Breast epithelium (tissue), 4 donors: ENCODE results near the gene AGPAT2. TPM values are rescaled to one million over a fixed set of nuclear protein-coding genes. Genes with fewer than 3 reads are reported as not detected.

ENCODE experiments used
- DNase-seq, 2 donors: peaks; one replicate each; pipeline ENCODE4 v3.0.0-alpha.2; 2019; ENCODE audit warnings: low spot score in 2 of 2
- H3K27ac ChIP-seq, 2 donors: fragments of 200-600 bp; sonication (generic) in 1 of 2; one replicate each; pipeline ENCODE4 v1.5.1; 2016 to 2019; ENCODE audit warnings: mild to moderate bottlenecking in 1 of 2
- H3K27me3 ChIP-seq, 2 donors: fragments of 200-600 bp; sonication (generic) in 1 of 2; one replicate each; pipeline versions ENCODE4 v1.5.1 to v1.6.0; 2017 to 2019; ENCODE audit warnings: control low read depth in 1 of 2, mild to moderate bottlenecking in 1 of 2
- H3K36me3 ChIP-seq: fragments of 200-600 bp; one replicate; pipeline ENCODE4 v1.5.1; 2019
- H3K4me1 ChIP-seq, 2 donors: fragments of 200-600 bp; sonication (generic); one replicate each; pipeline ENCODE4 v1.5.1; 2016 to 2019; ENCODE audit warnings: control low read depth in 1 of 2
- H3K4me3 ChIP-seq, 3 donors: fragments of 200-600 bp; sonication (generic); 1 replicate in 2 of 3; 2 replicates in 1 of 3; pipeline ENCODE4 v1.5.1; 2016 to 2019; ENCODE audit warnings: mild to moderate bottlenecking in 3 of 3, moderate library complexity in 2 of 3
- H3K9me3 ChIP-seq, 2 donors: fragments of 200-600 bp; sonication (generic) in 1 of 2; one replicate each; pipeline ENCODE4 v1.5.1; 2016 to 2019; ENCODE audit warnings: control low read depth in 1 of 2
- POLR2A ChIP-seq: fragments of 450-650 bp; IDR thresholded peaks from one replicate; pipeline ENCODE4 v1.6.1; 2016; ENCODE audit warnings: antibody characterized with exemption, mild to moderate bottlenecking, moderate library complexity
- POLR2AphosphoS5 ChIP-seq, 3 donors: sonication (generic); formaldehyde crosslinking; IDR thresholded peaks; one replicate each; pipeline ENCODE4 v1.6.1; 2017; ENCODE audit warnings: antibody characterized with exemption in 3 of 3
- intact Hi-C: fragments of 100-400 bp; cut with DNase I; formaldehyde crosslinking; loops from one replicate; pipeline ENCODE4 v1.15.1; 2023; ENCODE audit warnings: low total_unique reads
- total RNA-seq, 3 donors: library from RNA; depleted of rRNA; stranded (reverse); fragments of >200 nt; gene quantifications; one replicate each; pipeline ENCODE4 v1.1.0, GENCODE V29; 2016
- TF ChIP-seq, protein P1 (sequence below), 3 donors: fragments of 450-650 bp; IDR thresholded peaks; one replicate each; pipeline ENCODE4 v1.5.1; 2016 to 2017; ENCODE audit warnings: antibody characterized with exemption in 3 of 3, mild to moderate bottlenecking in 3 of 3, moderate library complexity in 3 of 3

The AGPAT2 gene
- total RNA-seq, 3 donors from 2014 or later, result 106 to 551 (median 110) TPM

DNA sequence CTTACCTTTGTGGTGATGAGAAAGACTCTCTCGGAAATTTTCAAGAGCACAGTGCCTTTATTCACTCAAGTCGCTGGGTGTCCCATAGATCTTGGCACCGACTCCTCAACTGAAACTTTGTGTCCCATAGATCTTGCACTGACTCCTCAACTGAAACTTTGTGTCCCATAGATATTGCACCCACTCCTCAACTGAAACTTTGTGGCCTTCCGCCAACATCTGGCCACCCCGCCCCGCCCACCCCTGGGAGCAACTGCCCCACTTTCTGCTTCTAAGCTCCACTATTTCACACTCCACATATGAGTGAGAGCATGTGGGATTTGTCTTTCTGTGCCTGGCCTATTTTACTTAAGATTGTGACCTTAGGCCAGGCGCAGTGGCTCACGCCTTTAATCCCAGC is 37.2 kb downstream of the AGPAT2 start:
- no peak for TF ChIP-seq POLR2A
- TF ChIP-seq, protein P1, sequence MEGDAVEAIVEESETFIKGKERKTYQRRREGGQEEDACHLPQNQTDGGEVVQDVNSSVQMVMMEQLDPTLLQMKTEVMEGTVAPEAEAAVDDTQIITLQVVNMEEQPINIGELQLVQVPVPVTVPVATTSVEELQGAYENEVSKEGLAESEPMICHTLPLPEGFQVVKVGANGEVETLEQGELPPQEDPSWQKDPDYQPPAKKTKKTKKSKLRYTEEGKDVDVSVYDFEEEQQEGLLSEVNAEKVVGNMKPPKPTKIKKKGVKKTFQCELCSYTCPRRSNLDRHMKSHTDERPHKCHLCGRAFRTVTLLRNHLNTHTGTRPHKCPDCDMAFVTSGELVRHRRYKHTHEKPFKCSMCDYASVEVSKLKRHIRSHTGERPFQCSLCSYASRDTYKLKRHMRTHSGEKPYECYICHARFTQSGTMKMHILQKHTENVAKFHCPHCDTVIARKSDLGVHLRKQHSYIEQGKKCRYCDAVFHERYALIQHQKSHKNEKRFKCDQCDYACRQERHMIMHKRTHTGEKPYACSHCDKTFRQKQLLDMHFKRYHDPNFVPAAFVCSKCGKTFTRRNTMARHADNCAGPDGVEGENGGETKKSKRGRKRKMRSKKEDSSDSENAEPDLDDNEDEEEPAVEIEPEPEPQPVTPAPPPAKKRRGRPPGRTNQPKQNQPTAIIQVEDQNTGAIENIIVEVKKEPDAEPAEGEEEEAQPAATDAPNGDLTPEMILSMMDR (IDR thresholded peaks at IDR 0.05), result no peak
- no peak for TF ChIP-seq POLR2AphosphoS5 (IDR thresholded peaks at IDR 0.05)
- Histone ChIP-seq H3K27me3 (peaks cover 0 to 36% of the 10 kb centered on the region in 2 donors), H3K27ac (peak overlapping the region in 1 of 2 donors; percentile 7), H3K4me1 (no peaks in the 10 kb centered on the region), H3K4me3 (no peak overlapping the region), H3K36me3 (no peaks in the 10 kb centered on the region), H3K9me3 (no peaks in the 10 kb centered on the region)
- DNase-seq, result no peak
- intact Hi-C loops, result loop anchor here (10.0 kb wide), 1 partner anchor 1835 kb away; no protein-coding TSS in a partner anchor

DNA sequence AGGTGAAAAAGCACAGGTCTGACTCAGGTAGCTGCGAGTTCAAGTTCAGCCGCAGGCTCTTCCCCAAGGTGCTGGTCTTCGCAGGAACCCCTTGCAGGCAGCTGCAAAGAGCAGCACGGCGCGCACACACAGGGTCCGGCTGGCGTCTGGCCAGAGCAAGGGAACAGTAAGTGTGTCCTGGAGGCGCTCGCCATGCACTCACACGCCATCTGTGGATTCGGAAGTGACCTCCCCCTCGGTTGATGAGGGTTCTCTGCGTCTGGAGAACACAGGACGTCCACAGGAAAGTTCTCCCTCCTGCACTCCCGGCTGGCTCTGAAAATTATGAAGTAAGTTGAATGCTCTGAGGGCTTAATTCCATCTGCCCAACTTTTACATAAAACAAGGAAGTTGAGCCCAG is 38.5 kb downstream of the AGPAT2 start:
- no peak overlapping the region for H3K4me3 ChIP-seq
- no peaks in the 10 kb centered on the region for H3K36me3 ChIP-seq
- no peak for DNase-seq
- peak overlapping the region in 1 of 2 donors; percentile 48 for H3K27ac ChIP-seq
- no peaks in the 10 kb centered on the region for H3K9me3 ChIP-seq
- TF ChIP-seq POLR2AphosphoS5 (IDR thresholded peaks at IDR 0.05), result no peak
- H3K4me1 ChIP-seq, result no peaks in the 10 kb centered on the region
- intact Hi-C loops, result no loop called here
- H3K27me3 ChIP-seq, result peaks cover 0 to 42% of the 10 kb centered on the region in 2 donors

DNA sequence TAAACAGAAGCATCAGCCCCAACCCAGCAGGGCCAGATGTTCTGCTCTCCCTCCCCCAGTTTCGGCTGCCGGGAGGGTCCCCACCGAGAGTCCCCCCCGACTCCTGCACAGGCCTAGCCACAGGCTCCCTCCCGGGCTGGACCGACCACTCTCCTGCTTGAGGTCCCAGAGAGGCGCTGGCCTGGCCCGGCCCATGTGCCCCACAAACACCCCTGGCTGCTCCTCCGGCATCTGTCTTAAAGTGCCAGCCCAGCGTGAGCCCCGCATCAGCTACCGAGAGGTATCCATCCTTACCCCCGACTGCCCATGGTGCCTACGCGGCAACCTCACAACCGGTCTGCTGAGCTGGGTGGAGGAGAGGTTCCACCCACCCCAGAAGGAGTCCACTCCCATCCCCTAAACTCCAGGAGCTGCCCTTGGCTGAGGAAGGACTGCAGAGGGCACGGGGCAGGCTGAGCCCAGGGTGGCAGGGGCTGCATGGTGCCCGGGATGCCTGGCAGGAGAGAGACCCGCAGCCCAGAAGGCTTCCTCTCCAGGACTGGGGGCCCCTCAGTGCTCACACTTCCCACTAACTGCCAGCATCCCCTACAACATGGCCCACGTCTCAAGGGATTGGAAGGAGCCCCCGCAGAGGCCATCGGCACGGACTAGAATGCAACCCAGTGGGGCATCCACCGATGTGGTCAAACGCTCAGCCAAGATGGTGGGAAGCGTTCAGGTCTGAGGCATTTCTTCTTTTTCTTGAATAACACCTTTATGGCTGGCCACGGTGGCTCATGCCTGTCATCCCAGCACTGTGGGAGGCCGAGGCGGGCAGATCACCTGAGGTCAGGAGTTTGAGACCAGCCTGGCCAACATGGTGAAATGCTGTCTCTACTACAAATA is 40.2 kb downstream of the AGPAT2 start:
- intact Hi-C loops, result no loop called here
- Histone ChIP-seq H3K4me3 (peak overlapping the region; percentile 28 to 56 (median 31)), H3K27ac (peak overlapping the region; percentile 10 to 84), H3K9me3 (no peaks in the 10 kb centered on the region), H3K4me1 (no peaks in the 10 kb centered on the region), H3K36me3 (no peaks in the 10 kb centered on the region), H3K27me3 (peaks cover 0 to 36% of the 10 kb centered on the region in 2 donors)
- TF ChIP-seq POLR2AphosphoS5 (IDR thresholded peaks at IDR 0.05) (no peak), POLR2A (no peak)
- TF ChIP-seq, protein P1 (IDR thresholded peaks at IDR 0.05), result no peak
- DNase-seq, result no peak

DNA sequence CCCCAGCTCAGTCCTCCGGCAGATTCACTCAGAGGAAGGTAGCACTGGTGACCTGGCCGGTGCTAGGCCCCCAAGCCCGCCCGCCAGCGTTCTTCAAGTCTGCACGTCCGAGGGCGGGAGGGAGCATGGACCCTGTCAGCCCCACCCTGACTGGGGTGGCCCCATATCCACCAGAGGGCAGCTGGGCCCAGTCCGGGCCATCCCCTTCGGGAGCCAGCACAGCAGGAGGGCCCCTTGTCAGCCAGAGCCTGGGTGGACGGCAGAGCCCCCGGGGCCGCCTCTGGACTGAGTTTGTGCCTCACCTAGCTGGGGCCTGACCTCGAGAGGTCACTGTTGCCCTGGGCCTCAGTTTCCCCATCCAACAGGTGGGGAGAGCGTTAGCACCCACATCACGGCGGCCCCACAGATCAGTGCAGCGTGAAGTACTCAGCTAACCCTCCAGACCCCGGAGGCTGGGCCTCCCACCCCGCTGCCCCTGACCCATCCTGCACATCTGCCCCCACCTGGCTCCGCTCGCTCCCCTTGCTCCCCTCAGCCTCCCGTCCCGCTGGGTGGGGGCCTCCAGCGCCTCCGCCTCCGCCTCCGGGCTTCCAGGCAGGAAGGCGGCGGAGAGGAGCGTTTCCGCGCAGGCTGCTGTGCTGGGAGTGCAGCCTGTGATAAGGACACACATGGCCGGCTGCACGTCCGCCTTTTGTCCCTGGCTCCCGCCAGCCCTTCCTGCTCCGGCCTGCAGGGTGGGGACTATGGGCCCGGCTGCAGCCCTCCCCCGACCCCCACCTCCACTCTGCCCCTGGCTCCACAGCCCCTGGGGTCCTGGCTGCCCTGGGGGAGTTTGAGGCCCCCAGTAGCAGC is 41.1 kb downstream of the AGPAT2 start:
- H3K4me1 ChIP-seq, result no peaks in the 10 kb centered on the region
- H3K27ac ChIP-seq, result peak overlapping the region; percentile 25 to 84
- intact Hi-C loops, result no loop called here

DNA sequence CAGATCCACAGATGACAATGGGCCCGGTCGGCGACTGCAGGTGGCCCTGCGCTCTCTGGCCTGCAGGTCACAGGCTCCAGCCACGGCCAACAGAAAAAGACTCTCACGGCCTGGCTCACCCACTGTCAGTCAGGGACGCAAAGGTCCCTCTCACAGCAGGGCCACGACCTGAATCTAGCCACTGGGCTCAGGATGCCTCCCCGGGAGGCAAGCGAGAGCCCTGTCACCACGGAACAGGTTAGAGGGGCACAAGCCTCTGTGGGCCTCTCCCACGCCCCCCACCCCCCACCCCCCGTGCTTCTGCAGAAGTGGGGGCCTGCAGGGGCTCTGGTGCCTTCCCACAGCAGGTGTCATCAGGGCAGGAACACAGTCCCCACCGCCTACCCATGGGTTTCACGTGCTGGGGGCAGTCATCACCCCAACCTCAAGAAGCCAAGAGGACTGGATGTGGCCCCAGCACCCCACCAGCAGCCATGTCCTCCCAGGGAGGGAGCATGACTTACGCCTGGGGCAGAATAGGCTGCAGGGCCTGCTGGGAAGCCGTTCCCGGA is 41.8 kb downstream of the AGPAT2 start:
- no peak for TF ChIP-seq POLR2AphosphoS5 (IDR thresholded peaks at IDR 0.05)
- TF ChIP-seq, protein P1 (IDR thresholded peaks at IDR 0.05), result no peak
- TF ChIP-seq POLR2A, result no peak
- Histone ChIP-seq H3K36me3 (no peaks in the 10 kb centered on the region), H3K4me3 (peak overlapping the region in 2 of 3 donors; percentile 28 to 44), H3K27me3 (peaks cover 0 to 36% of the 10 kb centered on the region in 2 donors), H3K27ac (peak overlapping the region; percentile 25 to 84), H3K9me3 (no peaks in the 10 kb centered on the region), H3K4me1 (no peaks in the 10 kb centered on the region)
- no peak for DNase-seq
- intact Hi-C loops, result no loop called here

More for the DNA sequence above, 41.1 kb downstream of the AGPAT2 start:
- Histone ChIP-seq H3K27me3 (peaks cover 0 to 36% of the 10 kb centered on the region in 2 donors), H3K4me3 (peak overlapping the region; percentile 28 to 56 (median 31)), H3K9me3 (no peaks in the 10 kb centered on the region), H3K36me3 (no peaks in the 10 kb centered on the region)
- TF ChIP-seq POLR2AphosphoS5 (IDR thresholded peaks at IDR 0.05), result peak; percentile 23 to 83 (median 72)
- TF ChIP-seq, protein P1 (IDR thresholded peaks at IDR 0.05), result no peak
- no peak for TF ChIP-seq POLR2A
- DNase-seq, result no peak
